ENCODE results near the gene CRISPLD2. TPM values are rescaled to one million over a fixed set of nuclear protein-coding genes. Genes with fewer than 3 reads are reported as not detected.

Gene CRISPLD2
- total RNA-seq, 4 donors from 2014 or later, result 6.0 to 166 (median 24.2) TPM

DNA sequence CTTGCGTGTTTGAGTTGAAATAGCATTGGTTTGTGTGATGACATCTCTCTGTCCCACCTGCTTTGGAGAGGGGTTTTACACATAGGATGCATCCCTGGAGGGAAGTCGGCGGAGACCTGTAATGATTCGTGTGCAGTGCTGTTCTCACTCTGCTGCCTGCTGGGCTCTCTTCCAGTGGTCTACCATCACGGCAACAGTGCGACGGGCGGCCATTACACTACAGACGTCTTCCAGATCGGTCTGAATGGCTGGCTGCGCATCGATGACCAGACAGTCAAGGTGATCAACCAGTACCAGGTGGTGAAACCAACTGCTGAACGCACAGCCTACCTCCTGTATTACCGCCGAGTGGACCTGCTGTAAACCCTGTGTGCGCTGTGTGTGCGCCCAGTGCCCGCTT is 41.1 kb upstream of the CRISPLD2 start:
- Histone ChIP-seq H3K4me1 (no peaks in the 10 kb centered on the region), H3K27ac (no peak overlapping the region), H3K4me3 (no peak overlapping the region), H3K9me3 (no peaks in the 10 kb centered on the region), H3K36me3 (peaks cover 14 to 73% (median 32%) of the 10 kb centered on the region in 3 donors), H3K27me3 (no peaks in the 10 kb centered on the region)
- no peak for DNase-seq
- intact Hi-C loops (cut with DNase I), result no loop called here
- 95 to 99% methylated on average over 6 to 13 of the region's 18 CpGs for WGBS, 2 donors
- no peak for TF ChIP-seq POLR2A (IDR thresholded peaks at IDR 0.05)
- TF ChIP-seq, protein P1, sequence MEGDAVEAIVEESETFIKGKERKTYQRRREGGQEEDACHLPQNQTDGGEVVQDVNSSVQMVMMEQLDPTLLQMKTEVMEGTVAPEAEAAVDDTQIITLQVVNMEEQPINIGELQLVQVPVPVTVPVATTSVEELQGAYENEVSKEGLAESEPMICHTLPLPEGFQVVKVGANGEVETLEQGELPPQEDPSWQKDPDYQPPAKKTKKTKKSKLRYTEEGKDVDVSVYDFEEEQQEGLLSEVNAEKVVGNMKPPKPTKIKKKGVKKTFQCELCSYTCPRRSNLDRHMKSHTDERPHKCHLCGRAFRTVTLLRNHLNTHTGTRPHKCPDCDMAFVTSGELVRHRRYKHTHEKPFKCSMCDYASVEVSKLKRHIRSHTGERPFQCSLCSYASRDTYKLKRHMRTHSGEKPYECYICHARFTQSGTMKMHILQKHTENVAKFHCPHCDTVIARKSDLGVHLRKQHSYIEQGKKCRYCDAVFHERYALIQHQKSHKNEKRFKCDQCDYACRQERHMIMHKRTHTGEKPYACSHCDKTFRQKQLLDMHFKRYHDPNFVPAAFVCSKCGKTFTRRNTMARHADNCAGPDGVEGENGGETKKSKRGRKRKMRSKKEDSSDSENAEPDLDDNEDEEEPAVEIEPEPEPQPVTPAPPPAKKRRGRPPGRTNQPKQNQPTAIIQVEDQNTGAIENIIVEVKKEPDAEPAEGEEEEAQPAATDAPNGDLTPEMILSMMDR (IDR thresholded peaks at IDR 0.05), result no peak

DNA sequence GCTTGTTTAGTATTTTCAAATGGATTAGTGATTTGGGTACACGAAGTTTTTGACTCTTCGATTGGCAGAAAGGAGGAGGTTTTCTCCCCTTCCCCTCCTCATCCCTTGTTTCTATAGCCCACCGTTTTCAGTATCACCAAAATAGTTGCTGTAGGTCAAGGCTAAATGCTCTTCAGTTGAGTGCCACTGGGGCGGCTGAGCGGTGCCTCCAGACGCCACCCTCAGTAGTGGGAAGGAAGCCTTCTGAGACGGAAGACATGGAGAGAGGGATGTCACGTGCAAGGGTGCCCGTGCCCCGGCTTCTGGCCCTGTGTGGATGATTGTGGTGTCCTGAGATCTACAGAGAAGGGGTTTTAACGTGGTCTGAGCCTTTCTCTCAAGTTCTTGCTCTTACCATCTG is 39.7 kb upstream of the CRISPLD2 start:
- no peaks in the 10 kb centered on the region for H3K9me3 ChIP-seq
- no peak for DNase-seq
- intact Hi-C loops (cut with DNase I), result no loop called here
- TF ChIP-seq, protein P1 (IDR thresholded peaks at IDR 0.05), result no peak
- no peak for TF ChIP-seq POLR2A (IDR thresholded peaks at IDR 0.05)
- no peaks in the 10 kb centered on the region for H3K4me1 ChIP-seq
- H3K4me3 ChIP-seq, result no peak overlapping the region
- WGBS, 2 donors, result 94 to 95% methylated on average over 7 to 11 of the region's 11 CpGs
- no peaks in the 10 kb centered on the region for H3K27me3 ChIP-seq
- no peak overlapping the region for H3K27ac ChIP-seq
- H3K36me3 ChIP-seq, result peaks cover 14 to 59% (median 32%) of the 10 kb centered on the region in 3 donors

- Histone ChIP-seq H3K4me1 (peaks cover 0 to 6% (median 4%) of the 10 kb centered on the region in 3 donors), H3K36me3 (peaks cover 14 to 52% (median 26%) of the 10 kb centered on the region in 3 donors), H3K27ac (no peak overlapping the region), H3K4me3 (no peak overlapping the region), H3K9me3 (no peaks in the 10 kb centered on the region), H3K27me3 (no peaks in the 10 kb centered on the region)
- WGBS, 2 donors, result 80 to 91% methylated on average over 7 of the region's 12 CpGs
- no peak for DNase-seq
- intact Hi-C loops (cut with DNase I), result no loop called here
- no peak for TF ChIP-seq POLR2A (IDR thresholded peaks at IDR 0.05)
- TF ChIP-seq, protein P1 (IDR thresholded peaks at IDR 0.05), result no peak
These were observed 39.0 kb upstream of the CRISPLD2 start for GRCh38 chr16:84780544-84781376.

GRCh38 chr16:84782846-84783245 is 36.9 kb upstream of the CRISPLD2 start:
- H3K4me3 ChIP-seq, result no peak overlapping the region
- no peak for DNase-seq
- no peaks in the 10 kb centered on the region for H3K9me3 ChIP-seq
- H3K4me1 ChIP-seq, result peaks cover 0 to 22% (median 11%) of the 10 kb centered on the region in 3 donors
- no peaks in the 10 kb centered on the region for H3K27me3 ChIP-seq
- H3K36me3 ChIP-seq, result peaks cover 0 to 31% (median 11%) of the 10 kb centered on the region in 3 donors
- TF ChIP-seq, protein P1 (IDR thresholded peaks at IDR 0.05), result no peak
- no peak for TF ChIP-seq POLR2A (IDR thresholded peaks at IDR 0.05)
- WGBS, 2 donors, result 38 to 71% methylated on average over 1 to 2 of the region's 2 CpGs
- intact Hi-C loops (cut with DNase I), result no loop called here
- no peak overlapping the region for H3K27ac ChIP-seq

DNA sequence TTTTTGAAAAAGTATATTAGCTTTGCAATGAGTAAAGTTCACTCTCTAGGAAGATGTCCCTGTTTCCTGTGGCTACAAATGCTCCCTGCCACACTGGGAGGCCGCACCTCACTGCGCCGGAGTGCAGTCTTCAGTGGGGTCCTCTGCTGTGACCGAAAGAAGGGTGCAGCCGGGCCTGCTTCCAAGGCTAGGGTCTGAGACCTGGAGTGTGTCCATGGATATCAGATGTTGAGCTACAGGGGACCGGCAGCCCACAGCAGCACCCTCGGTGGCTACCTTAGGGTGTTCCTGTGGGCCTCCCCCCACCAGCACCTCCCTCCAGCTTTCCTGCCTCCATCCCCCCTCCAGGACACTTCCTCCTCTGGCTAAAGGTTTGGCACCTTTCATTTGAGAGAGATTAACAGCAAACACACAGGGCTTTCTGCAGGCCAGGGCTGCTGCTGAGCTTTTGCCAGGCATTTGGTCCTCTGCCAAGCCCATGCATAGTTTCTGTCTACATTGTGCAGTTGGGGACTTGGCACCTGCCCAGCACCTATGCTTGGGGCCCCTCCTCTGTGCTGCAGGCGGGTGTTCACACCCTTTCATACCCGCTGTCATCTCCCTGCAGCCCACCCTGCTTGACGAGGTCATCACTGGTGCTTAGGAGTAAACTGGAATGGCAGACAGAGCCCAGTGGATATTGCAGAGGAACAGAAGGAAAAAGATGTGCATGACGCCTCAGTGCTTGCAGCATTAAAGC is 33.8 kb upstream of the CRISPLD2 start:
- 23 to 30% methylated on average over 6 to 7 of the region's 11 CpGs for WGBS, 2 donors
- no peaks in the 10 kb centered on the region for H3K9me3 ChIP-seq
- no peaks in the 10 kb centered on the region for H3K27me3 ChIP-seq
- no peaks in the 10 kb centered on the region for H3K36me3 ChIP-seq
- no peak overlapping the region for H3K4me3 ChIP-seq
- DNase-seq, result no peak
- H3K4me1 ChIP-seq, result peaks cover 0 to 22% (median 11%) of the 10 kb centered on the region in 3 donors
- TF ChIP-seq POLR2A (IDR thresholded peaks at IDR 0.05), result no peak
- TF ChIP-seq, protein P1 (IDR thresholded peaks at IDR 0.05), result no peak
- intact Hi-C loops (cut with DNase I), result no loop called here
- H3K27ac ChIP-seq, result no peak overlapping the region
